GM12872 (cell line): ENCODE results near the gene KLF15.

Source experiments
- TF ChIP-seq, protein P1 (sequence below): IDR thresholded peaks from 3 replicates; pipeline ENCODE4 v1.5.1; 2011; ENCODE audit warnings: low read depth, mild to moderate bottlenecking, low read length, moderate library complexity; ENCODE audit not compliant: insufficient read depth

KLF15 gene

DNA sequence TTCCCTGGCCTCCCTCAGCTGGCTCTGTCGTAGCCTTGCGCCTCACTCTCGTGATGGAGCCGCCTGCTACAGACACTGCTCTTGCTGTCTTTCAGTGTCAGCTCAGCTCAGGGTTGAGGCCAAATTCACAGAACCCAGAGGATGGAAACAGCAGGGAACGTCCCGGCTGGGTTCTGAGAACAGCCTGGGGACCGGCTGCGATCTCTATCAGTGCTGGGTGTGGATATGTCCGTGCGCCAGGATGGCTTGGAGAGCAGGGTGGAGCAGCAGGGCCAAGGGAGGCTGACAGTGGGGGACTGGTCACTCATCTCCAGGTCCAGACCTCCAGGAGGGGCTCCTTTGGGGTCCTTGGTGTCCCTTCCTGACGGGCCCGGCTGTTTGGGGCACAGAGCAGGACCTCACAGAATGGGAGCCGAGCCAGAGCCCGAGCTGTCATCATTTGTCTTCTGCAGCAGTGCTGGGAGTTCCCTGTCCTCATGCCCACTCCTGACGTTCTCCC, 18.4 kb downstream of the KLF15 start:
- TF ChIP-seq, protein P1, sequence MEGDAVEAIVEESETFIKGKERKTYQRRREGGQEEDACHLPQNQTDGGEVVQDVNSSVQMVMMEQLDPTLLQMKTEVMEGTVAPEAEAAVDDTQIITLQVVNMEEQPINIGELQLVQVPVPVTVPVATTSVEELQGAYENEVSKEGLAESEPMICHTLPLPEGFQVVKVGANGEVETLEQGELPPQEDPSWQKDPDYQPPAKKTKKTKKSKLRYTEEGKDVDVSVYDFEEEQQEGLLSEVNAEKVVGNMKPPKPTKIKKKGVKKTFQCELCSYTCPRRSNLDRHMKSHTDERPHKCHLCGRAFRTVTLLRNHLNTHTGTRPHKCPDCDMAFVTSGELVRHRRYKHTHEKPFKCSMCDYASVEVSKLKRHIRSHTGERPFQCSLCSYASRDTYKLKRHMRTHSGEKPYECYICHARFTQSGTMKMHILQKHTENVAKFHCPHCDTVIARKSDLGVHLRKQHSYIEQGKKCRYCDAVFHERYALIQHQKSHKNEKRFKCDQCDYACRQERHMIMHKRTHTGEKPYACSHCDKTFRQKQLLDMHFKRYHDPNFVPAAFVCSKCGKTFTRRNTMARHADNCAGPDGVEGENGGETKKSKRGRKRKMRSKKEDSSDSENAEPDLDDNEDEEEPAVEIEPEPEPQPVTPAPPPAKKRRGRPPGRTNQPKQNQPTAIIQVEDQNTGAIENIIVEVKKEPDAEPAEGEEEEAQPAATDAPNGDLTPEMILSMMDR, result no peak

DNA sequence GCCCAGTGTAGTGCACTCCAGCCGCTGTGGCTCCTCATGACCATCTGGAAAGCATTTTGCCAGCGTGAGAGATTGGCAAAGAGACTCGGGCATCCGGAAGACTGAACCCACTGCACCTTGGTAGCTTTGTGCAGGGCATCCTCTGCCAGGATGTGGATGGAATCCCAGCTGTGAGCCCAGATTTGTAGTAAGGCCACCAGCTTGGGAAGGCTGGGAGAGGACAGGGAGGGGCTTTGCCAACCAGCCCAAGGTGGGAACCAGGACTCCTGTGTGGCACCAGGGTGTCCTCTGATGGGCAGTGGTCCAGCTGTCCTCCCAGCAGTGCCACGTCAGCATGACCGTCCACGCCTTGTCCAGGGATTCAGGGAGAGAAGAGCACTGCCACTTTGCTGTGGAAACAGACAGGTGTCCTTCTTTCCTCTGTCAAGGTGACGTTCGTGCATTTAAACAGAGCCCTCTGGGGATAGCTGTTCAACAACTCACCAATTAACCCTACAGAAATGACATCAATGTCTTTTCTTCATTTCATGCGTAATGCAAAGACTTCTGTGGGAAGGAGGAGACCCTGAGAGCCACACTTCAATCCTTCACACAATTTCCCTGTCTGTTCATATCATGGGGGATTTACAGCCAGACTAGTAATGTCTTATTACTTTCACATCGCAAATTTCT, 19.1 kb downstream of the KLF15 start:
- TF ChIP-seq, protein P1, result no peak

GRCh38 chr3:126329927-126330725, 27.1 kb downstream of the KLF15 start:
- TF ChIP-seq, protein P1, result no peak

DNA sequence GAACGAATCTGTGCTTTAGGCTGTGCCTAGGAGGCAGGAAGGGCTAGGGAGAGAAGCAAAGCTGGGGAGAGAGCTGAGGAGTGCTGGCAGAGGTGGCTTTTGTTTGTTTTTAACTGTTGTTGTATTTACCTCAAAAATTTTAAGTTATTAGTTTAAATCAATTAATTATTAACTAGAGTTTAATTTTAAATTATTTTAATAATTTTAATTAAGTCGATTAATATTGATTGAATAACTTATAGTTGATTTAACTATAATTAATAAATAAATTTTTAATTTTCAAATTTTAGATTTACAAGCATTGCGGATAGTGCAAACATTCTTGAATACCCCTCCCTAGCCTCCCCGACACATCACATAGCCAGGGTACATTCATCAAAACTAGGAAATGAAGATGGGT, 30.6 kb downstream of the KLF15 start:
- TF ChIP-seq, protein P1, result no peak

DNA sequence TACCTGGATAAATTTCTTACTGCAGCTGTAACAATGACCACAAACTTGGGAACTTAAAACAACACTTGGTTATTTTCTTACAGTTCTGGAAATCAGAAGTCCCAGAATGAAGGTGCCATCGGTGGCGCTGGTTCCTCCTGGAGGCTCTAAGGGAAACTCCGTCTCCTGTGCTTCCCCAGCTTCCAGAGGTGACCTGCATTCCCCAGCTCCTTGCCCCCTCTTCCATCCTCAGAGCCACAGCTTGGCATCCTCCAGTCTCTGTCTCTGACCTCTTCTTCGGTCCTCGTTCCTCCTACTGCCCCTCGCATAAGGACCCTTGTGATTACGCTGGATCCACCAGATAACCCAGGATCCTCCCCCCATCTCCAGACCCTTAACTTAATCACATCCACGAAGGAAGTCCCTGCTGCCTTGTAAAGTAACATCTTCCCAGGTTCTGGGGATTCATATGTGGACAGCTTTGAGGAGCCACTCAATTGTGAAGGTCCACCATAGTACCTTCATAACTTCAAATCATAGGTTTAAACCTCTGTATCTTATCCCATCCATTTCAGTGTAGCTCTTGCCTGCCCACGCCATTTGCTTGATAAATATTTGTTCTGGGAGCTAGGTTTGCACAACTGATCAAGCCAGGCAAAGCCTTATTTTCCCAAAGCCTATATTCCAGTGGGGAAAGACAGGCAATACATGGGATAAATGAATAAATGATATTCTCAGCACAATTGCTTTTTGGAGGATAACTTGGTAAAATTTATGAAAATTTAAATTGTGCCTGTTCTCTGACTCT, 34.8 kb downstream of the KLF15 start:
- TF ChIP-seq, protein P1, result no peak

DNA sequence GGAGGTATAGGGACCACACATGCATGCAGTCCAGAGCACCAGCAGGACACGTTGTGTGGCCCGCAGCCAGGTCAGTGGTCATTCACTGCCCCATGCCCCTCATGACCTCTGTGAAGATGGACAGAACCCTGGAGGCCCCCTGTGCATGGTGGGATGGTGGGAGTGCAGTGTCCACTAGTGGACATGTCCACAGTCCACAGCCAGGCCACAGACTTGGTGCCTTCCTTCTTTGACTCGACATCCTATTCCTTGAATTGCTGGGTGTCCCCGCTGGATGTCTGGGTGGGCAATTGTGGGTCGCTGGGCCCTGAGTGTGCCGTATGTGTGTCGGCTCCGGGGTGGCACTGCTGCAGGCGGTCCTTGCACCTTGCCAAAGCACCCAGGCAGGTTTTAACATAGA, 35.7 kb downstream of the KLF15 start:
- TF ChIP-seq, protein P1, result no peak
